Measurements from ENCODE around the gene TRRAP.

TRRAP gene

GRCh38 chr7:98907570-98907969, 29.2 kb downstream of the TRRAP start:
- no peak for DNase-seq

- DNase-seq, result no peak
These were observed 30.3 kb downstream of the TRRAP start for GRCh38 chr7:98908585-98908984.

DNA sequence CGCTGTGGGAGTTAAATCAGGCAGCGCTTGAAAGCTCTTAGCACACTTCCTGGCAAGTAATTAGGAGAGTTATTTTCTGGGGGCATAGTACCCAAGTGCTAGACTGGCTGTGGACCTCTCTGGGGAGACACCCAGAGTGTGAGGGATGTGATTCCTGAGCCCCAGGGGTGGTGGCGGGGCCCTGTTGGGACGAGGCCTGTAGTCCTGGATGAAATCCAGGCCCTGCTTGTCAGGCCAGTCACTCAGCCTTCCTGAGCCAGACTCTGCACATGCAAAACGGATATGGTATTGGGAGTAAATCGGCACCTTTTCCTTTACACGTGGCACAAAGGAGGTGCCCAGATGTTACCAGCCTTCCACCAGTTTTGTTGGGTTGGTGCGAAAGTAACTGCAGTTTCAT, 31.2 kb downstream of the TRRAP start:
- no peak for DNase-seq

DNA sequence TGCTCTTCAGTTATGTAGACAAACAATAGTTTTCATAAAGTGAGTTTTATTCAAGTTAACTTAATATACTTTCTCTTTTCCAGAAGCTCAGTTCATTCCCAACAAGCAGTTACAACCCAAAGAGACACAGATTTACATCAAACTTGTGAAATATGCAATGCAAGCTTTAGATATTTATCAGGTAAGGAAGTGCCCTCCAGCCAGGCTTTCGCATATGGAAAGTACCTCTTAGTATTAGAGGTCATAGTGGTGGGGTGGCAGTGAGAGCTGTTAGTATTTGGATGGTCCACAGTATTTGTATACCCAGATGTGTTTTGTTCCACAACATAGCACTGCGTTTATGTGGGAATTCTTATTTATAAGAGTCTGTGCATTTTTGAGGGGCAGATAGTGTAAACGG, 32.1 kb downstream of the TRRAP start:
- DNase-seq, result no peak

DNA sequence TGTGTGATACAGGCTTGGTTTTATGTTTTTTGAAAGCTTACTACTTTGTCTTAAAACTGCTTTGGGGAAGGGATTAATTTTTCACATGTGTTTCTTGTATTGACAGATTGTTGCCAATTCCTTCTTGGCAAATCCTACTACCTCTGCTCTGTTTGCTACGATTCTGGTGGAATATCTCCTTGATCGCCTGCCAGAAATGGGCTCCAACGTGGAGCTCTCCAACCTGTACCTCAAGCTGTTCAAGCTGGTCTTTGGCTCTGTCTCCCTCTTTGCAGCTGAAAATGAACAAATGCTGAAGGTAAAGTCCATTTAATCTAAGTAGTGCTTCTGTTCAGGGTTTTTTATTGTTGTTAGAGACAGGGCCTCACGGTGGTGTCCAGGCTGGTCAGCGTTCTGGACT, 33.6 kb downstream of the TRRAP start:
- DNase-seq, result no peak

DNA sequence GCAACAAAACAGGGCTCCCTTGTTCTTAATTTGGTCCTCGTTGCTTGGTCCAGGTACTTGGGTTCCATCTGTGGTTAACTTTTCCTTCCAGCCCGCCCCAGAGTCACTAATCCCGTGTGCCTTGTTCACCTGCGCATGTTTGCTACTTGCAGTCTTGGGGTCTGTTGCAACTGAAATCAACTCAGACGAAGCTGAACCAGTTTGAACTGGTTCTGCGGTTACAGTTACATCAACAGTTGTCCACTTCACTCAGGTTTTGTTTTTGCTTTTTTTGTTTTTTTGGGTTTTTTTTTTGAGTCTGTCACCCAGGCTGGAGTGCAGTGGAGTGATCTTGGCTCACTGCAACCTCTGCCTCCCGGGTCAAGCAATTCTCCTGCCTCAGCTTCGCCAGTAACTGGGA, 34.7 kb downstream of the TRRAP start:
- no peak for DNase-seq

GRCh38 chr7:98913612-98914011, 35.3 kb downstream of the TRRAP start:
- DNase-seq, result no peak

DNA sequence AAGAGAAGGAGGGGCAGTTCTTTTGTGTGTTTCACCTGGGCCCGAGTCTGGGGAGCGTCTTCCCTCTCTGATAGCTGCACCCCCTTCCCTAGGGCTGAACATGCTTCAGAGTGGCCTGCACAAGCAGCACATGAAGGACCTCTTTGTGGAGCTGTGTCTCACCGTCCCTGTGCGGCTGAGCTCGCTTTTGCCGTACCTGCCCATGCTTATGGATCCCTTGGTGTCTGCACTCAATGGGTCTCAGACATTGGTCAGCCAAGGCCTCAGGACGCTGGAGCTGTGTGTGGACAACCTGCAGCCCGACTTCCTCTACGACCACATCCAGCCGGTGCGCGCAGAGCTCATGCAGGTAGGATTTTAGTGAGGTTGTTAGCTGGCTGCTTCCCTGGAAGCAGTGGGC, 39.0 kb downstream of the TRRAP start:
- DNase-seq, result no peak

DNA sequence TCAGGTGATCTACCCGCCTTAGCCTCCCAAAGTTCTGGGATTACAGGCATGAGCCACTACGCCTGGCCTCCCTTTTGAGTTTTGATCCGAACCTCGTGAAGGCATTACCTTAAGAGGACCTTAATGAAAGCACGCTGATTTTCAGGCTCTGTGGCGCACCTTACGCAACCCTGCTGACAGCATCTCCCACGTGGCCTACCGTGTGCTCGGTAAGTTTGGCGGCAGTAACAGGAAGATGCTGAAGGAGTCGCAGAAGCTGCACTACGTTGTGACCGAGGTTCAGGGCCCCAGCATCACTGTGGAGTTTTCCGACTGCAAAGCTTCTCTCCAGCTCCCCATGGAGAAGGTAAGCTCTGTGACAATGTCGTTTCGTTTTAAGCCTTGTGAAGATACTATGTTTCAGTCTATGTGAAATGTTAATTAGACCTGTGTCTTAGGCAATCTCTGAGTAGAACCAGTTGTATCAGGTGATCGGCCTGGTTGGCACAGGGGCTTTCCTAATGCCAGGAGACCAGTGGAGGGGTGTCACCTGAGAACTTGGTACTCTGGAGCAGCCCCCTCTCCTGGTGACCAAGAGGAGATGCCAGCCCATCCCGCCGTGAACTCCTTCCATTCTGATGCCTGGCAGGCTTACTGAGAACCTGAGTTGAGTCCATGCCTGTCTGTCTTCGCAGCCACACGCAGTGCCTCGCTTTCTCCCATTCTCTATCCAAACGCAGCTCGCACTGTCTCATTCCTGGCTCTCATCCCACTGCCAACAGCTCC, 43.5 kb downstream of the TRRAP start:
- no peak for DNase-seq

DNA sequence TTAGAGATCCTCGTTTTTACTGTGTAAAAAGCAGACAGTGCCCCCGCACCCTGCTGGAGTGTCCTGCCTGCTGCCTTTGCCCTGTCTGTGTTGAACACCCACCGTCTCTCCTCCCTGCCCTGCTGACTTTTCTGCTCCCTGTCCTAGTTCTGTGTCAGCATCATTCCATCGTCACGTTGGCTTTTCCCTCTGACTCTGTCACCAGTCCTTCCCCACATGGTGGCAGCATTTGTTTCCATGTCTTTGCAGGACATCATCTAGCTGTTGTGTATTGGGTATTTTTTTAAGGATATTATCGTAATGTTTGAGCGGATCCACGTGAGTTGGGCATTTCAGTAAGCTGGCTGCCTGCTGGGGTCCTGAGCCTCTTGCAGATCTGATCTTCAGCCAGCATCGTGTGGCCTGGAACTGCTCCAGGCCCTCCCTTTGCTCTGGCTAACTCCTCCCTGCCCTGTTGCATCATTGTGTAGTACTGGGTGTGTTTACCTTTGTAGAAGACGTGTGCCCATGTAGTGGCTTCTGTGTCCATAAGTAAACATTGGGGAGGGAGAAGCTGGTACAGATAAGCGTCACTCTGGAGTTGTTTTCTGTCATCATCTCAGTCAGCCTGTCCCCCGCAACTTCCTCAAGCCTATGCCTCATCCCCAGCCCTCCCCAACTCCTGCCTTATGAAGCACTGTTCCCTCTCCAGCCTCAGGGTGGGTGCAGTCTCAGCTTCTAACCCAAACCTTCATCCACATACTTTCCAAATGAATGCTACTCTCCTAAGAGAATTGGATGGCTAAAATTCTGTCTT, 44.3 kb downstream of the TRRAP start:
- DNase-seq, result peak; percentile 97

GRCh38 chr7:98923512-98923911, 45.2 kb downstream of the TRRAP start:
- DNase-seq, result no peak

DNA sequence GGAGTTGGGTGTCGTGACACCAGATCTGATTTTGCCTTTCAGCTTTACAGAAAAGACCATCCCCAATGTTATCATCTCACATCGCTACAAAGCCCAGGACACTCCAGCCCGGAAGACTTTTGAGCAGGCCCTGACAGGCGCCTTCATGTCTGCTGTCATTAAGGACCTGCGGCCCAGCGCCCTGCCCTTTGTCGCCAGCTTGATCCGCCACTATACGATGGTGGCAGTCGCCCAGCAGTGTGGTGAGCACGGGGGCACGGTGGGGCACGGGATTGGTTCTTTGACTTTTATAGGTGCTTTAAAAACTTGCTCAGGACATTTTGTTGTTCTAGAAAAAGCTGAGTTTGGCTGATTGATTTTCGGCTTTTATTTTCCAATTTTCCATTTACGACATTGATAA, 48.8 kb downstream of the TRRAP start:
- DNase-seq, result no peak

DNA sequence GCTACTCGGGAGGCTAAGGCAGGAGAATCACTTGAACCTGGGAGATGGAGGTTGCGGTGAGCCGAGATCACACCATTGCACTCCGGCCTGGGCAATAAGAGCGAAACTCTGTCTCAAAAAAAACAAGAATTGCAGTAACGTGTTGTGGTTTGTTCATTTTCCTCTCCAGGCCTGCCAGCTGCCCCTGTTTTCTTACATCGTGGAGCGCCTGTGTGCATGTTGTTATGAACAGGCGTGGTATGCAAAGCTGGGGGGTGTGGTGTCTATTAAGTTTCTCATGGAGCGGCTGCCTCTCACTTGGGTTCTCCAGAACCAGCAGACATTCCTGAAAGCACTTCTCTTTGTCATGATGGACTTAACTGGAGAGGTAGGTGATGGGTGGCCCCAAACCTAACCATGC, 52.1 kb downstream of the TRRAP start:
- no peak for DNase-seq

DNA sequence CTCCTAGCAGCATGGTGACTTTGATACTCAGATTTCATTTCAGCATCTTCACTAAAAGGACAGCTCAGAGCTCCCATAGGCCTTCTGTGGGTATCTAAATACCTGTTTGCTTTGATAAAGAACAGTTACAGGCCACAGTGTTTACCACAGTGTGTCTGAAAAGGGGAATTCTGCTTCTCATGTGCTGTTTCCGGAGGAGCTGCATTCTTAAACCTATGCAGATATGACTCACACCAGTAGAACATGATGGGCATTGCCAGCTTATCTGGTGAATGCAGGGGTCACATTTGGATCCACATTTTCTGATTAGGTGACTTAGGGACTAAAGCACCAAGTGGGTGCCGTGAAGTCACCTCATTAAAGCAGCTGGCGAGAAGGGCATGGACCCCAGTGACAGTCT, 52.6 kb downstream of the TRRAP start:
- no peak for DNase-seq

- DNase-seq, result no peak
These were observed 55.0 kb downstream of the TRRAP start for GRCh38 chr7:98933321-98933720.

DNA sequence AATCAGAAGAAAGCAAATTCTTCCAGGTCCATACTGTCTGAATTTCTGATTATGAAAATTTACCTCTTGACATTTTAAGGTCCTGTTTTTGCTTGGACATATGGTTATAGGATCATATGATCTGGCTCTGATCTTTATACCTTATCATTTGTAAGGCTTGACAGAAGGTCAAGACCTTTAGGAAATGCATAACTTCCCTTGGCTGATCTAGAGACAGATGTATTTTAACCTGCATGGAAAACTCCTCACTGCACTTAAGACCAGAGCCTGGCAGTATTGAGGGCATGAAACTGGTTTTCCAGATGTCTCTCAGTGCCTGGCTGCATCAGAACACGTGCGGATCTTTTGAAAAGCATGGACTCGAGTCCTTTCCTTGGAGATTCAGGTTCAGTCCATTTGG, 55.9 kb downstream of the TRRAP start:
- no peak for DNase-seq

DNA sequence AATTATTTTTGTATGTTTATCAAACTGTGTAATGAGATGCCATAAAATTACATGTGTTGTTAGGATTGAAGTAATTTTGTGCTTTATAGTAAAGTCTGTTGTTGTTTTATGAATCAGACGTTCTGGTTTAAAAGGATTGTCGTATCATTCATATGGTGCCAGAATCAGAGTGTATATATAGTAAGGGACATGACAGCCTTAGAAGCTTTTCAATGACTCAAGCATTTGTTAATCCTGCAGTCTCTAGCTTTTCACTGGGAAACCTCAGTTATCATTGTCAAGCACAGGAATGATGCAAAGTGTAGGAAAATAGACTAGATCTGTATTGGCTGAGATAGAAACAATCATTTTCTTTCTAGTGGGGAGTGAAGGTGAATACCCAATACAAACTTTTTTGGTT, 57.5 kb downstream of the TRRAP start:
- DNase-seq, result no peak

DNA sequence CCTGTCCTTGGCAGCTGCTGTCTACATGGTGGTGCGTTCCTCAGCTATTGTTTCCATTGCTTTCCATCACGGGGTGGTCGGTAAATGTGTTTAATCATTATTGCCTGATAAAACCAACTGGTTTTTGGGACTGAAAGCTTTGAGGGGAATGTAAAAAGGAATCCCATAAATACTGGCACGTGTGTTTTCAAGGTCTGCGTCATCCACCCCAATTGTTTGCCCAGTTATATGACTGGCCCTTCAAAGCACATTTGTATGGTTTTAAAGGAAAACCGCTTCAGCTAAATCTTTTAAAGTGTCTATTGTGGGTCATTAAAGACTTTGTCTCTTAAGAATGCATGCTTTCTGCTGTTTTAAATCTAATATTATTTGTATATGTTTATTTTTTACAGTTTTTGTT, 65.0 kb downstream of the TRRAP start:
- no peak for DNase-seq

DNA sequence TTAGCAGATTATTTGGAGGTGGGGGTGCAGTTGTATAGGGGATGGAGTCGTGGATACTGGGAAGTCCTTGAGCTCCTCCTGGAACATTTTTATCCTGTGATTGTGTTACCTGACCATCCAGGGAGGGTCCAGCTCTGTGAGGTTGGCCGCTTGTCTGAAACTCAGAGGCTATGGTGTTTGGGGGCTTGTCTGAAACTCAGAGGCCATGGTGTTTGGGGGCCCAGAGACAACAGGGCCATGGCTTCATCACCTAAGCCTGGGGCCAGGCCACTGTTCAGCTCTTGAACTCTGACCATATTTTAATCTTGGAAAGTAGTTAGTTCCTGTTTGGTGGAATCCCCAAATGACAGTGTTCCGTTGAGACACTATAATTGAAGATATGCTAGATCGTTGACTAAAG, 66.1 kb downstream of the TRRAP start:
- DNase-seq, result no peak

GRCh38 chr7:98945852-98946251, 67.5 kb downstream of the TRRAP start:
- DNase-seq, result no peak

DNA sequence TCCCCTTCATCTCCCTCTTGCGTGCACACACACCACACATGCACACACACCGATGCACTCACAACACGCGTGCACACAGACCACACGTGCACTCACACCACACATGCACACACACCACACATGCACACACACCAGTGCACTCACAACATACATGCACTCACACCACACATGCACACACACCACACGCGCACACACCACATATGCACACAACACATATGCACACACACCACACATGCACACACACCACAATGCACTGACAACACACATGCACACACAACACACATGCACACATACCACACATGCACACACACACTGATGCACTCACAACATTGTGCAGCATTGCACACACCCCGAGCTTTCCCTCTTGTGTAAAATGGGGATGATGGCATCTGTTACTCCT, 68.1 kb downstream of the TRRAP start:
- no peak for DNase-seq

GRCh38 chr7:98949336-98950044, 71.2 kb downstream of the TRRAP start:
- DNase-seq, result no peak

DNA sequence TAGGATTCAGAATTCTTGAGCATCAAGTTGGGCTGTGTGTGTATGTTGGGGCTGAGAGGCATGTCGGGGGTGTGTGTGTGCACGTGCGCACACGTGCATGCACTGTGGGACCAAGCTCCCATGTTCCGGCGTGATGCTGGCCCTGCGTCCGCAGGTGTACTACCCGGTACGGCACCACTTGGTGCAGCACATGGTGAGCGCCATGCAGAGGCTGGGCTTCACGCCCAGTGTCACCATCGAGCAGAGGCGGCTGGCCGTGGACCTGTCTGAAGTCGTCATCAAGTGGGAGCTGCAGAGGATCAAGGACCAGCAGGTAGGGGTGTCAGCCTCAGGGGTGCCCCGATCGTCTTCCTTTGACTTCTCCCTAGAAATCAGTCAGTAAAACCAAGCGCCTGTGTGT, 77.7 kb downstream of the TRRAP start:
- DNase-seq, result no peak

DNA sequence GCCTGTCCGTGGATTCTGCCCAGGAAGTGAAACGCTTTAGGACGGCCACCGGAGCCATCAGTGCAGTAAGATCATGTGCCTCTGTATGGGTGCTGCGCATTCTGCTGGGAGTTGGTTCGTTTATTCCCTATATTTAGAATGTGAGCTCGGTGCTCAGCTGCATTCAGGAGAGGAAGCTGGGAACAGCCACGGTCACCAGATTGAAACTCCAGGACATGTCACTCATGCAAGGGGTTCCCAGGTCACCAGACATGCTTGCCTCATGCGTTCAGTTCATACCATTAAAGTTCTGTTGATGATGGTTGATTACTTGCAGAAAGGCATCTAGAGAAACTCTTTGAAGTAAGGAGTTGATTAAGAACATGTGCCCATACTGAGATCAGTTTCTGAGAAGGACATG, 78.1 kb downstream of the TRRAP start:
- no peak for DNase-seq
